Measurements from ENCODE around the gene RHBDL1. TPM values are rescaled to one million over a fixed set of nuclear protein-coding genes. Genes with fewer than 3 reads are reported as not detected.

The RHBDL1 gene
- total and polyA plus RNA-seq, 2 experiments from 2014 or later: 8.4 to 10.1 TPM

- Histone ChIP-seq H3K4me1 (ENCODE audit: insufficient read depth) (peaks cover 25% of the 10 kb centered on the region), H3K9me2 (ENCODE audit: insufficient read depth) (no peaks in the 10 kb centered on the region), H3K27me3 (ENCODE audit: insufficient read depth) (no peaks in the 10 kb centered on the region), H3K4me2 (peak overlapping the region; percentile 97), H3K27ac (ENCODE audit: low read depth) (no peak overlapping the region), H3K4me3 (peak overlapping the region; percentile 95), H3F3A (replicated peaks; ENCODE audit: low read depth) (0 out of 2 replicates have a peak, but pooled peaks cover 6% of the 10 kb centered on the region), H3K36me3 (ENCODE audit: insufficient read depth) (no peaks in the 10 kb centered on the region), H2AFZ (no peak overlapping the region), H3K79me2 (replicated peaks; ENCODE audit: insufficient read depth) (no peaks in the 10 kb centered on the region; the same call in 1 of the 2 replicates), H4K20me1 (replicated peaks; ENCODE audit: insufficient read depth) (no peaks in the 10 kb centered on the region)
- ATAC-seq: no peak
- Mint-ChIP-seq H3K27me3 (ENCODE audit: insufficient read depth, low read depth, poor library complexity) (peaks cover 18% of the 10 kb centered on the region), H3K9me3 (peaks cover 4% of the 10 kb centered on the region; the same call in 2 of the 3 replicates), H3K4me1 (peaks cover 20% of the 10 kb centered on the region), H3K27ac (no peak overlapping the region), H3K4me3 (peak overlapping the region; percentile 89; the same call in 2 of the 3 replicates), H3K36me3 (ENCODE audit: low read depth) (no peaks in the 10 kb centered on the region)
- no peak for DNase-seq (ENCODE audit: low spot score)
- TF ChIP-seq, protein P1, sequence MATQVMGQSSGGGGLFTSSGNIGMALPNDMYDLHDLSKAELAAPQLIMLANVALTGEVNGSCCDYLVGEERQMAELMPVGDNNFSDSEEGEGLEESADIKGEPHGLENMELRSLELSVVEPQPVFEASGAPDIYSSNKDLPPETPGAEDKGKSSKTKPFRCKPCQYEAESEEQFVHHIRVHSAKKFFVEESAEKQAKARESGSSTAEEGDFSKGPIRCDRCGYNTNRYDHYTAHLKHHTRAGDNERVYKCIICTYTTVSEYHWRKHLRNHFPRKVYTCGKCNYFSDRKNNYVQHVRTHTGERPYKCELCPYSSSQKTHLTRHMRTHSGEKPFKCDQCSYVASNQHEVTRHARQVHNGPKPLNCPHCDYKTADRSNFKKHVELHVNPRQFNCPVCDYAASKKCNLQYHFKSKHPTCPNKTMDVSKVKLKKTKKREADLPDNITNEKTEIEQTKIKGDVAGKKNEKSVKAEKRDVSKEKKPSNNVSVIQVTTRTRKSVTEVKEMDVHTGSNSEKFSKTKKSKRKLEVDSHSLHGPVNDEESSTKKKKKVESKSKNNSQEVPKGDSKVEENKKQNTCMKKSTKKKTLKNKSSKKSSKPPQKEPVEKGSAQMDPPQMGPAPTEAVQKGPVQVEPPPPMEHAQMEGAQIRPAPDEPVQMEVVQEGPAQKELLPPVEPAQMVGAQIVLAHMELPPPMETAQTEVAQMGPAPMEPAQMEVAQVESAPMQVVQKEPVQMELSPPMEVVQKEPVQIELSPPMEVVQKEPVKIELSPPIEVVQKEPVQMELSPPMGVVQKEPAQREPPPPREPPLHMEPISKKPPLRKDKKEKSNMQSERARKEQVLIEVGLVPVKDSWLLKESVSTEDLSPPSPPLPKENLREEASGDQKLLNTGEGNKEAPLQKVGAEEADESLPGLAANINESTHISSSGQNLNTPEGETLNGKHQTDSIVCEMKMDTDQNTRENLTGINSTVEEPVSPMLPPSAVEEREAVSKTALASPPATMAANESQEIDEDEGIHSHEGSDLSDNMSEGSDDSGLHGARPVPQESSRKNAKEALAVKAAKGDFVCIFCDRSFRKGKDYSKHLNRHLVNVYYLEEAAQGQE (IDR thresholded peaks at IDR 0.05; ENCODE audit: unreplicated experiment): peak; percentile 27
- TF ChIP-seq STAT1 (IDR thresholded peaks at IDR 0.05; ENCODE audit: unreplicated experiment) (no peak), EZH2 (IDR thresholded peaks at IDR 0.05; ENCODE audit: low read depth, unreplicated experiment) (no peak), ZNF114 (CRISPR knock-in tag; IDR thresholded peaks at IDR 0.05) (no peak), NANOG (IDR thresholded peaks at IDR 0.05; ENCODE audit: borderline replicate concordance) (no peak), EZH2phosphoT487 (IDR thresholded peaks at IDR 0.05; ENCODE audit: unreplicated experiment) (no peak), ZNF331 (CRISPR knock-in tag; IDR thresholded peaks at IDR 0.05; ENCODE audit: low read depth) (no peak)
Measured at GRCh38 chr16:635573-636205, 39.8 kb upstream of the RHBDL1 start.

DNA sequence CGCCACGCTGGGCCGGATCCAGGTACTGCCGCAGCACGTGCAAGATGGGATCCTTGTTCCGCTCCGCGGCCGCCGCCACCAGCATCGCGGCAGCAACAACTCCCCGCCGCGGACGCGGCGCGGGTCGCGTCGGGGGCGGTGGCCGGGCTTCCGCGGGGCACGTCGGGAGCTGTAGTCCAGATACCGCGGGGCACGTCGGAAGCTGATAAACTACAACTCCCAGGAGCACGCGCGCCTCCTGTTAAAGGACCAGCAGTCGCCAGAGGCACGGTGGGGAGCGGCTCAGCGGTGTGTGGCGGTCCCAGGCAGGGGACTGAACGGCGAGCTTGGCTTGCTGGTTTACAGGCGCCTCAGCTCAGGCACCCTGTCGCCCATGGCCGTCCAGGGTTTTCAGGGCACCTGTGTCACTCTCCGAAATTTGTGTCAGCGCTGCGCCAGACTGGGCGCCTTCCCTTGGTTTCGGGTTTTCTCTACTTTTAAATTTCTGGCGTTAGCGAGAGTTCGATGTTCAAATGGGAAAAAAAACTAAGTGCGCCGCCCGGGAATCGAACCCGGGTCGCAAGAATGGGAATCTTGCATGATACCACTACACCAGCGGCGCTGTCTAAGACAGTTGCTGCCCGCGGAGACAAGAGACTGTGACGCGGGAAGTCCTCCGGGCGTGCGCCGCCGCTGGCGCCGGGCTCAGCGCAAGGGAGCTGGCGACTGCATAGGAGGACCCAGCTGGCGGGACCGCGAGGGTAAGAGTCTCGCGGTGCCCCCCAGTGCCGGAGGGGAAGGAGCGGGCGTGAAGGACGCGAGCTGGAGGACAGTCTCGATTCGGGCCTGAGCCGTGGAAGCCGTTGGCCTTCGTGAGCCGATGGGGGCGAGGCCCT lies 39.0 kb upstream of the RHBDL1 start, which contains the start of gene METTL26:
METTL26 (minus strand) TSS at position 100 of the 875 bp plus-strand sequence; CDS start at position 85, 15 bp downstream.
- H3K4me1 Mint-ChIP-seq: peaks cover 20% of the 10 kb centered on the region
- Histone ChIP-seq H4K20me1 (replicated peaks; ENCODE audit: insufficient read depth) (no peaks in the 10 kb centered on the region), H3K27ac (ENCODE audit: low read depth) (0 out of 2 replicates have a peak within 1 kb of the TSS, but pooled peaks have one; percentile 20), H3K36me3 (ENCODE audit: insufficient read depth) (no peaks in the 10 kb centered on the region), H3K4me1 (ENCODE audit: insufficient read depth) (peaks cover 19% of the 10 kb centered on the region), H3K27me3 (ENCODE audit: insufficient read depth) (no peaks in the 10 kb centered on the region), H3K4me3 (peak within 1 kb of the TSS; percentile 95), H3K9me2 (ENCODE audit: insufficient read depth) (no peaks in the 10 kb centered on the region), H2AFZ (peak within 1 kb of the TSS; percentile 81; the same call in 1 of the 2 replicates), H3K79me2 (replicated peaks; ENCODE audit: insufficient read depth) (no peaks in the 10 kb centered on the region; the same call in 1 of the 2 replicates), H3F3A (replicated peaks; ENCODE audit: low read depth) (0 out of 2 replicates have a peak, but pooled peaks cover 6% of the 10 kb centered on the region), H3K4me2 (peak within 1 kb of the TSS; percentile 97)
- DNase-seq (ENCODE audit: low spot score) (peak; percentile 98), ATAC-seq (peak; percentile 75)
- H3K27me3 Mint-ChIP-seq (ENCODE audit: insufficient read depth, low read depth, poor library complexity): peaks cover 18% of the 10 kb centered on the region
- H3K36me3 Mint-ChIP-seq (ENCODE audit: low read depth): no peaks in the 10 kb centered on the region
- H3K27ac Mint-ChIP-seq: peak within 1 kb of the TSS; percentile 89
- H3K9me3 Mint-ChIP-seq: peaks cover 4% of the 10 kb centered on the region; the same call in 2 of the 3 replicates
- peak within 1 kb of the TSS; percentile 89 for H3K4me3 Mint-ChIP-seq
- TF ChIP-seq EZH2 (IDR thresholded peaks at IDR 0.05; ENCODE audit: low read depth, unreplicated experiment) (no peak), POLR2AphosphoS5 (IDR thresholded peaks at IDR 0.05; ENCODE audit: low read depth) (peak; percentile 89)
- TF ChIP-seq, protein P2, sequence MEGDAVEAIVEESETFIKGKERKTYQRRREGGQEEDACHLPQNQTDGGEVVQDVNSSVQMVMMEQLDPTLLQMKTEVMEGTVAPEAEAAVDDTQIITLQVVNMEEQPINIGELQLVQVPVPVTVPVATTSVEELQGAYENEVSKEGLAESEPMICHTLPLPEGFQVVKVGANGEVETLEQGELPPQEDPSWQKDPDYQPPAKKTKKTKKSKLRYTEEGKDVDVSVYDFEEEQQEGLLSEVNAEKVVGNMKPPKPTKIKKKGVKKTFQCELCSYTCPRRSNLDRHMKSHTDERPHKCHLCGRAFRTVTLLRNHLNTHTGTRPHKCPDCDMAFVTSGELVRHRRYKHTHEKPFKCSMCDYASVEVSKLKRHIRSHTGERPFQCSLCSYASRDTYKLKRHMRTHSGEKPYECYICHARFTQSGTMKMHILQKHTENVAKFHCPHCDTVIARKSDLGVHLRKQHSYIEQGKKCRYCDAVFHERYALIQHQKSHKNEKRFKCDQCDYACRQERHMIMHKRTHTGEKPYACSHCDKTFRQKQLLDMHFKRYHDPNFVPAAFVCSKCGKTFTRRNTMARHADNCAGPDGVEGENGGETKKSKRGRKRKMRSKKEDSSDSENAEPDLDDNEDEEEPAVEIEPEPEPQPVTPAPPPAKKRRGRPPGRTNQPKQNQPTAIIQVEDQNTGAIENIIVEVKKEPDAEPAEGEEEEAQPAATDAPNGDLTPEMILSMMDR (conservative IDR thresholded peaks at IDR 0.05; ENCODE audit: low read depth in 2 of 2): no peak
